NCI-H1048 (cell line): ENCODE data around the gene OTX2.

Source experiments
- DNase-seq: peaks from one replicate; lab custom pipeline; 2025; lab: John Stamatoyannopoulos, UW

OTX2 gene

DNA sequence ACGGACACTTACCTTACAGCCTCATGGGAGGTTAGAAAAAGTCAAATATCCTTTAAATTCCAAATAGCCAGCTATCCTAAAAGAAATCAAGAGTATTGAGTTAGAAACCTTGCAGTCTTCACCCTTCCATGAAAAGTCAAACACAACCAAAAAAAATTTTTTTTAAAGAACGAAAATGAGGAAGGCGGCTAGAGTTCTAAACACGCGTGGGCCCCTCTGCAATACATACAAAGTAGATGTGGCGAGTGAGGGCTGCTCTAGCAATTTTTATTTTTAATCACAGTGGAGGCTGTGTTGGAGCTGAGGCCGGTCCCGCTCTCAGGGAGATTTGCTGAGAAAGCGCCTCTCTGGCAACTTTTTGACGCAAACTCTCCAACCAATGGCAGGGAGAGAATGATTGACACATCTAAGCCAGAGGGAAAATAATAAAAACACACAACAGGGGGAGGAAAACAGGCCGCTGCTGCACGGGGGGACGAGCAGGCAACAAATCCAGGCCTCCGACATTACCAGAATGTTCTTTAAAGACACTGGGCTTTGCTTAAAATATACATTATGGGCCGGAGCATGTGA is at the start of gene OTX2:
TSS of gene OTX2 (minus strand) at position 333 of the 573 bp plus-strand sequence. CDS start 5,023 bp downstream, outside the sequence.
- DNase-seq, result peak; percentile 72

DNA sequence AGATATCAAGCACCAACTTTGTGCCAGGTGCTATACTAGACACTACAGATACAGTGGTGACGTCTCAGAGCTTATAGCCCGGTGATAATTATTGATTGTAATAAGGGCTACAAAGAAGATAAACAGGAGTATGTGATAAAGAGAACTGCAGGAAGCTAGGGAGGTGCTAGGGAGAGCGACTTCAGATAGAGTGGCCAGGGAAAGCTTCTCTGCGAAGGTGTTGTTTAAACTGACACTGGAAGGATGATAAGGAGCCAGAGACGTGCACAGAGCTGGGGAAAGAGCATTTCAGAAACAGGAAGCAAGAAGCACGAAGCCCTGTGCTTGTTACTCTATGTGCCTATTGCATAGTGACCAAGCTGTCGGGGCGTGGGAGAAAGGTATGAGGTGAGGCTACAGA is 48.1 kb upstream of the OTX2 start:
- DNase-seq, result no peak

DNA sequence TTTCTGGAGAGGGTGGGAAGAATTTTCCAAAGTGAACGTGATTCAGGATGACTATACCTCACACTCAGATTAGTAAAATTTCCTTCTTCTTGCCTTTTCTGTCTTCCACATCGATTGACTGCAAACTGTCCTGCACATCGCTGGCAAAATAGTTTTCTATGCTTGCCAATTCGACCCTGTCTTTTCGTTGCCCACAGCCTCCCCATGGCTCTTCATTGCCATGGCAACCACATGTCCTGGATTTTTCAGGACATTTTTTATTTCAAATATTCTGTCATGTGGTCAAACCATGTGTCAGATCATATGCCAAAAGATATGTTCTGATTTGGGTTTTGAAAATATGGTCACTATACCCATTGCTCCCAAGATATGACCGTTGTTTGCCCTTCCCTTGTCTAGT is 46.9 kb upstream of the OTX2 start:
- DNase-seq, result no peak

DNA sequence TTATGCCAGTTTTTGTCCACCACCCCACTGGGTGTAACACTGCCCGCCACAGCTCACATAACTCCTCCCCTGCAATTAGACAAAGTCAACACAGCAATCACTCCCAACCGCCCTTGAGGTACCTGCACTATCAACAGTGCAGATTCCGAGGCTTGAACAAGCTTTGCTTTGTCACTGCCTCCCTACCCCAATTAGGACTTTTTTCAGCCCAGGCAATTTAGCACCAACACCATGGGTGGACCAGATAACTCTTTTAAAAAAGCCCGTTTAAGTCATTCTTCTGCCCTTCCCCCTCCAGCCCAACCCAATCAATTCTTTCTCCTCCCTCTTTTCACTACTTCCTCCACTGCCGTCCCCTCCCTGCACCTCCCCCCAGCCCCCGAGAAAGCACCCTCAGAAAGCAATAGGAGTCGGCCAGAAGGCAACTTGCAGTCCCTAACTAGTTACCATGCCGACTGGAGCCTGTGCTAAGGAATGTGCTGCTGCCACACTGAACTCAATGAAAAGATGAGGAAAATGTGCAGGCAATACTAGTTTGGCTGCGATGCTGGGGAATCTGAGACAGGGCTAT is 45.7 kb upstream of the OTX2 start:
- DNase-seq, result no peak

DNA sequence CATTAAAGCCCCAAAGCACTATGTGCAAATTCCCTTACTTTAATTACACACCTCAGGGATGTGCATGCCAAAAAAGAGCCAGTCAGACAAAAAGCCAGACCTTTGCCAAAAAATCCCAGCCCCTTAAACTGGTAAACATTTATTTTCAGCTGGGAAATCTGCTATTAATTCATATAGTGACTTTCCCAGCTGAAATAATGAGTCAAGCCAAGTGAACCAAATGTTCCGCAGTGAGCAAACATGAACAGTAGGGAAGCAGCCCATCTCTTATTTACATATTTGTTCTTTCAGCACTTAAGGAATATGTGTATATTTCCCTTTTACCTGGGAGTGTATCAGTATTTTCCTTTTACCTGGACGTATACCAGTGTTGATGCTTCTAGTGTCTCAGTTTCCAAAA is 44.0 kb upstream of the OTX2 start:
- DNase-seq, result no peak

DNA sequence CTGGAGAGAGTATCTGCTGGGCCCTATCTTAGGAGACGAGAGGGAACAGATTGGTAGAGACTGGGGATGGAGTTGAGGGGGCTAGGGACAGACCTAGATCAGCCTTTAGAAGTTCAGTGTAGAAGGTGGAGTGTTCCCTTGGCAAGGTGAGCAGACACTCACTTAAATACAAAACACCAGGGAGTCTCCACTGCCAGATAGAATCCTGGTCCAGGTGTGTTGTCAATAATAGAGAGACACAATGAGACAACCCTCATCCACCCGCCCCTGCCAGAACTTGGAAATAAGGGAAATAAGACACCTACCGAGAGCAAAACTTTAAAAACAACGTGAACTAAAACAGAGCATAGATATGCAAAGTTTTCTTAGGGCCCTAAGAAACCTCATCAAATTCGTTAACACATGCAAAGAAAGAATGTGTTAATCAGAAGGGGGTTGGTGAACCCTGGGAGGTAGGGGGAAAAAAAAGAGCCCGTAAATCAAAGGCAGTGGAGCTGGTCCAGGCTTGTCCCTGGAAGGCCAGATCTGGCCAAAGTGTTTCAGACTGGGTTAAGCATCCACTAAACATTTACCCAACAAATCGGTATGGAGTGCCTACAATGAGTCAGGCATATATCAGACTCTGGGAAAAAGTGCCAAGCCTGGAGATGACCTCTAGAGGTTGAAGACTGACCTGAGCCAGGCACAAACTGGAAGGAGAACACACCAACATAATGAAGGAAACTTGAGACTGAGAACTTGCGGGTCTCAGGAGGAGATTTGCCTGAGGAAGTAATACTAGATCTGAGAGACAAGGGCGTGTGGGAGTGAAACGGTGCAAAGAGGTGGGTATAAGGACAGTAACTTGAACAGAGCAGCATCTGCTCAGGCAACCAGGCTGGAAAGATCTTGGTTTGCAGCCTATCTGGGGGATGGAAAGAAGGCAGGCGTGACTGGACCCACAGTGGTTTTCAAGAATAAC is 37.0 kb upstream of the OTX2 start:
- no peak for DNase-seq

DNA sequence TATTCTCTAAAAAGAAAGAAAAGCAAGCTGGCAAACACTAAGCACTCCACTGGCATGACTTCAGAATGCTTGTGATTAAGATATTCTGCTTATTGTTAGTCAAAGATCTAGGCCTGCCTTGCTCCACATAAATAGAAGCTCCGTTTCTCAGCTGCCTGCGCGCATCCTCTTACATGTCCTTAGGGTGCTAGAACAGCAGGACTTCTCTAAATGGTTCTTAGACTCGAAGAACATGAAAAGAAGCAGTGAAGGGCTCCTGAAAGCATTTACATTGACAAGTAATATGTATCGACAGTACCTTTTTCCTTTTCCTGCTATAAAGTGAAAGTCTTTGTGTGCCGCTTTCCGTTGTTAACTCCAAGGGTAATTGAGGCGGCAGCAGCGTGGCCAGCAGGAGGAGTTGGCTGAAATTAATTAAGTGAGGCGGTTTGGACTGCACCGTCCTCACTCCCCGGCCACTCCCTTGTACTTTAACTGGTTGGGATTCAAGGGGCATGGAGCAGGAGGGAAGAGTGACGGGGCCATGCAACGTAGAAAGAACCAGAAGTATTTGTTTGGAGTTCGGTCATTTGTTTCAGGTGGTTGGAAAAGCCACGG is 34.2 kb upstream of the OTX2 start:
- DNase-seq, result no peak

DNA sequence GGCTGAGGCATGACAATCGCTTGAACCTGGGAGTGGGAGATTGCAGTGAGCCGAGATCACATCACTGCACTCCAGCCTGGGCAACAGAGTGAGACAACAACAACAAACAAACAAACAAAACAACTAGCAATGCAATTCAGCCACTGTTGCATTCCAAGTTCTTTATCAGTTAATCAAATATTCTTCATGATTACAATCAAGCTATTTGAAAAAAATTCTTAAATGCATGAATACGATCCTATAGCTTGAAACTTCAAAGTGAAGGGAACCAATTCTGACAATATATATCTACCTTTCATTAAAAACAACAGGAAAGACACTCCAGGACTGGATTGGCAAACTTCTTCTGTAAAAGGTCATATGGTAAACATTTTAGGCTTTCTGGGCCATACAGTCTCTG is 31.3 kb upstream of the OTX2 start:
- no peak for DNase-seq

DNA sequence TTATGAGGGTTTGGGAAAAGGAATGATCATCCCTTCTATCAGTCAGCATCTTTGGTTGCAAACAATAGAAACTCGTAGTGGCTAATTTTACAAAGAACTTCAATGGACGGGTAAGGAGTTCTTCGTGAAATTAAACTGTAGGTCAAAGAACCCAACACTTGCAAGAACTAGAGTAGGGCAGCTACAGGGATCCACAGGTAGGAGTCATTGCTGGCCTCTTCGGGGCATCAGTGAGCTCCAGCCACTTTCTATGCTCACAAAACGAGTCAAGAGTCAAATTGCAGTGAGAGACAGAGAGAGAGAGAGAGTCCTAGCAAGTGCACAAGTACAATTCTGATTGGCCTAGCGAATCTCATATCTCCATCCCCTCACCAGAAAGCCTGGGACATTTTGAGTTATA is 29.9 kb upstream of the OTX2 start:
- no peak for DNase-seq

DNA sequence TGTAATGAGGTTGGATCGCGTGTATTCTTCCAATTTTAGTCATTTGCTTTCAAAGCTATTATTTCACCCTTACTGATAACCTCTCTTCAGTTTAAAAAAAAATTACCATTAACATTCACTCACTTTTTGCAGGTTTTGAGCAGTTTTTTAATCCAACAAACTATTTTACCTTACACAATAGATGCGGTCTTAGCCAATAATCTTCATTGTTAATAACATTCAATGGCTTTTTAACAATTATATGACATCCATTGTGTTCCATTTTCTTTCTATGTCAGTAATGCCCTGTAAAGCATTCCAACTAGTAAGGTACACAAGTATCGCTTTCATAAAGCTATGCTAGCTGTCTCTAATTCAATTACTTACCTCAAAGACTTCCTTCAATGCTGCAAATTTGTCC is 18.9 kb upstream of the OTX2 start:
- DNase-seq, result no peak

DNA sequence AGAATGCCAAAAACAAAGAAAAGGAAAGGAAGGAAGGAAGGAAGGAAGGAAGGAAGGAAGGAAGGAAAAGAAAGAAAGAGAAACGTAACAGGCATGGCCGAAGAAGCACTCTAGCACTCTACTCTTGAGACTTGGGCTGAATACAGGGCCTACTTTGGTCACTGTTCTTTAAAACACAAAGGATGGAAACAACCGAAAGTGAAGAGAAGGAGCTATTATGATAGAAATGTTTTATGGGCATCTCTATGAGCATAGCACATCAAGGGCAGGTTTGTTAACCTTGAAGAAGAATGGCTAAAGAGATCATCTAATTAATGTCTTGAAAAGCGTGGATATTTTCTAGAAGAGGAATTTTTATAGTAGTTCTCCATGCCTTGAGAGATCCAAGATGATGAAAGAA is 15.9 kb upstream of the OTX2 start:
- no peak for DNase-seq

DNA sequence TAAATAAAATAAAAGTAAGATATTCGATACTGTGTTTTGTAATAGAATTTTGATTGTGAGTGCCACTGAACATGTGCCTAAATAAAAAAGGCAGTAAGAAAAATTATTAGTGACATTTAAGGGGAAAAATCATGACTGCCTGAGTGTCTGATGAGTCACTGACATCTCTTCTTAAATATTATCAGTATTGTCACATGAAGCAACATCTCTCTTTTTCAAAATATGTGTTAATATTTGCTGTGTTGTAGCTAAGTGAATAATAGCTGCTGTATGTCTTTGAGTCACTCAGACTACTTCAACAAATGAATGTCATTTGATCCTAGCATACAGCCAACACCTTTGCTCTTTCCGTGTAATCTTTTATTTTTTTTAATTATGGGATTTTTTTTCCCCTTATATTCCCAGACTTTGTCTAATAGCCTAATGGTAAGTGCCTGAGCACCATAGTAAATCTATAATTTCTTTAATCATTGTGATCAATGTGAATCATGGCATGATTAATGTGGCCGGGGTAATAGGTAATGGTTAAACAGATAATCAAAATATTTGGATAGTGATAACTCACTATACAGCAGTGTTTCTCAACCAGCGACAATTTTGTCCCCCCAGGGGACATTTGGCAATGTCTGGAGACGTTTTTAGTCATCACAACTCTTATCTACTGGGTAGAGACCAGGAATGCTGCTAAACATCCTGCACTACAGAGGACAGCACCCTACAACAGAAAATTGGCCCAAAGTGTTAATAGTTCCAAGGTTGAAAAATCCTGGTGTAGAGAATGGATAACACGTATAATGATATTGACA is 11.7 kb upstream of the OTX2 start:
- no peak for DNase-seq

DNA sequence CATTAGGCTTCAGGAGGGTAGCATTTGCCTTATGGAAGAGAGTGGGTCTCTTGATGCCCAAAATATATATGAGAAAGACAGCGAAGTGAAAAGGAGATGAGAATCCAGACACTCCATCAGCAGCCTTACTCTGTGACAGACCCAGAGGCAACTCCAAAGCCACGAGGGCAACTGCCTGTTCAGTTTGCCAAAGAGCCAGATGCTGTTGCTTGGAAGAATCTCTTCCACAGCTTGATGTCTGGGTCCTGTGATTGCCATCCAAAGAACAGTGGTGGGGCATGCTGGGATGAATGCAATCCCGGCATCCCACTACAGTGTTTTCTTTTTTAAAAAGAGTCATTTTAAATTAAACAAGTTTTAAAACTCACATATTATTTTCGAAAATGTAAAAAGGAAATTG is 10.9 kb upstream of the OTX2 start:
- DNase-seq, result no peak

DNA sequence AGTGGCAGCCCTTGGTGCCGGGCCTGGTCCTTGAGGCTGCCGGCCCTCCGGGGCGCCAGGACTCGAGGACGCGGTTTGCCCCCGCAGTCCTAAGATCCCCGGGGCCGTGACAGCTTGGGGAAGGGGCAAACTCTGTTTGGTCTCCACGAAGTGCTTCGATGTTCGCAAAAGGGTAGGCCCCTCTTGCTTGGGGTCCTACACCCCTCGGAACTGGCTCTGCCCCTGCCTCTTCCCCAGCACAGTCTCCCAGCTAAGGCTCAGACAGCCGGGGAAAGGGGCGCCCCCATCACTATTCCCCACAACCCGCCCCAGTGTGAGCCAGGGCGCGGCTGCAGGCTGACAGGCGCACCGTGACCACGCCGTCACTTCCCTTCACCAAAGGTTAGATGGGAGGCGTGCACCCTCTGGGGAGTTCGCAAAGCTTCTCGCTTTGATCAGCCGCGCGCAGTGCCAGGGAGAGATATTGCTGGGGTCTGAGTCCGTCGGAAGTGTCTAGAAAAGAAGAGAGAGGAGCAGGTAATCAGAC is 7.2 kb upstream of the OTX2 start:
- DNase-seq, result no peak

DNA sequence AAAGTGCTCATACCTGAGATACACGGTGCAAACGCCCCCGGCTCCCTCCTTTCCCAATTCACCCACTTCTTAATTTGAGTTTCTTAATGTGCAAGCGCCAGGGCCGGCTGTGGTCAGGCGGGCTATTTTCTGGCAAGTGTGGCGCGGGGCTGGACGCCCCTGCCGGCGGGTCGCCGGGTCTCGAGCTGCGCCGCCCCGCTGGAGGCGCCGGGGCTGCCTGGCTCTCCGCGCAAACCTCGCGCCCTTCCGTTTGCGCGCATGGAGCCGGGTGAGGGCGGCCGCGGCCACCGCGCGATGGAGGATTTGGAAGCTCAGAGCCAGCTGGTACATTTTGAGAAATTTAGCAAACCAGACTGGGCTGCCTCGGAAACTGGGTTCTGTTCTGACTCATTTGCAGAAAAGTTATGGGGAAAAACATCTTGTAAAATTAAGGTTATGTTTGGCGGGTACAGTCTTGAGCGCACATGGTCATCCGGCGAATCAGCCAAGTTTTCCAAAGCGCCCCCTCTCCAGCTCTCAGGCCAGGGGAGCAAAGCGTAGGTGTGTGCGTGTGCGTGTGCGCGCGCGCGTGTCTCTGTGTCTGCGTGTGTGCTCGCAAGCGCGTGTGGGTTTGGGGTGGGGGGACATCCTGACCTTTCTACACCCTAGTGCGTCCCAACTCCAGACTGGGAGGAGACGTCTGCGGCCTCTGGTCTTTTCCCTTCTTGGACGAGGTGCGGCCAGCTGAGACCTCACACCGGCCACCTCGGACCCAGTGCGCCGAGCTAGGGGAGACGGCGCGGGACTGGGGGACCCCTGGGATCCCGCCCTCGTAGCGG is 6.5 kb upstream of the OTX2 start:
- no peak for DNase-seq

DNA sequence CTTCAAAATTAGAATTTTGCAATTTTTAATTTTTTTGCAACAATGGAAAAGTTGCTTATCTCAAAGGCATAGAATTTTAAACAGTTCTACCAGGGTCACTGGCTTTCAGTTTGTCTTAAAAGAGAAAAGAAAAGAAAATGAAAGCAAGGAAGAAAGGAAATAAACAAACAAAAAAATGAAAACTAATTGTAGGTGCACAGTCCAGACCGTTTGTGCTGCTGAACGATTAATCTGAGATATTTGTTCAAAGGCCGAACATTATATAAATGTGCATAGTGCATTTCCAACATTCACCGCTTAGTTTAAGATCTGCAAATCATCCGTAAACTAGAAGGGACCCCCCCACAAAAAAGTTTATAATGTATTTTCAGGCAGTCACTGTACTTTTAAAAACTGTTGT is 5.5 kb upstream of the OTX2 start:
- no peak for DNase-seq

DNA sequence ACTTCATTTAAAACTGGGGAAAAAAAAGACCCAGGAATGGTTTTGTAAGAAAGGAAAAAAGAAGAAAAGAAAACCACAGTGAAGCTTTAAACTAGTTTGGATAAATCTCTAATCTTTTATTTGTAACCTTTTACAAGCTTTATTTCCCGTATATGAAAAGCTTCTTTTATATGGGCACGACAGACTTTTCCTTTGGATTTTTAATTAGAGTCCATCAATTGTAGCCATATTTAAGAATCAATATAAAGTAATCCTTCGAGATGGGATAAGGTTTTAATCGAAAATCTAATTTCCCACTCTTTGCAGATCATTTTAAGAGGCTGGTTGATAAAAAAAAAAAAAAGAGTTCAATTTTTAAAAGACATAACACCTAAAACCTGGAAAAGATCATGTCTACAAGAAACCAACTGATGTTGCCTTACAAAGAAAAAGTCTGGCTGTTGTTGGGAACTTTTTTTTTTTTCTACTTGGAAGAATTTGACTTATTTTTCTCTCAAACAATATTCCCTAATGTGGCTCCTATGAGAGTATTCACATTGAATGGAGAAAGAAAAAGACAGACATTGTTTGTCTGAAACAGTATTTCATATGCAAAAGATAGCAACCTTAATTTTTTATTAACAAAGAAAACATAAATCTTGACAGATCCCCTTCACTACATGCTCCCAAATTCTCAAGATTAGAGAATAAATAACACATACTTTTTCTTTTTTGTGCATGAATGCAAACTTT is 4.9 kb upstream of the OTX2 start:
- no peak for DNase-seq

DNA sequence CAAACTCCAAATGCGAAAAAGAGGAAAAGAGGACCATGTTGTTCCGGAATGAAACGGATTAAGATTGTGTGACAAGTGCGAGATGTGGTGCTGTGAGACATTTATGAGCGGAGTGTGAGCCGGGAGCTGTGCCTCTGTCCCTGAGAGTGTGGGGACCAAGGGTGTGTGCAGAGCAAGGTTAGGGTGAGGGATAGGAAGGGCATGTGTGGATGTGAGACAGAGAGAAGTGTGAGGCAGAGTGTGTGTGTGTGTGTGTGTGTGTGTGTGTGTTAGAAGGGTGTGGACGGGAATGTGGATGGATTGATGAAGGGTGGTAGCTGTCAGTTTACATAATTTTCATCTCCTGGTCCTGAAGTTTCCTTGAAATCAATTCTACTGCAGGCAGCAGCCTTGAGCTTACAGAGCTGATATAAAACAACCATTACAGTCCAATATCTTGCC is 4.3 kb upstream of the OTX2 start:
- DNase-seq, result no peak

DNA sequence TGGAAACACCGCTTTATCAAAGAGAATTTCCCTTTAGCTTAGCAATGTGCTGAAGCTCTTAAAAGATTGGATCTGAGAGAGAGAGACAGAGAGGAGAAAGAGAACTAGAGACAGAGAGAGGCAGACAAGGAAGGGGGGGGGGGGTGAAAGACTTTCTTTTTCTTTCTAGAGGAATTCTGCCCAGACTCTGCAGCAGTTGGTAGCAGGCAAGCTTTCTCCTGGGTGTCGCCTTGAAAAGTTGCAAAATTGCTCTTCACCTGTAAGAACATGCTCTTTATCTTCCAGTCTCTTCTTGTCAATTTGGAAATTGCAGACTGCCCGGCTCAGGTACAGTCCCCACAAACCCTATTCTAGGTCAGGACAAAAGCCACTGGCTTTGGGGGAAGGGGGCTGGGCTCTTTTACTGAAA is 2.9 kb upstream of the OTX2 start:
- no peak for DNase-seq
